Measurements from ENCODE around the gene PTCD2. TPM values are rescaled to one million over a fixed set of nuclear protein-coding genes. Genes with fewer than 3 reads are reported as not detected.

Gene PTCD2
- total and polyA plus RNA-seq, 8 donors, result 1.3 to 56.7 (median 2.6) TPM

GRCh38 chr5:72363166-72363802, 43.1 kb downstream of the PTCD2 start:
- no peak for DNase-seq
- Histone ChIP-seq H3K4me1 (peaks cover 0 to 14% (median 6%) of the 10 kb centered on the region in 4 donors), H3K36me3 (peaks cover 4 to 64% (median 37%) of the 10 kb centered on the region in 4 donors), H3K27ac (no peak overlapping the region), H3K4me3 (no peak overlapping the region), H3K27me3 (no peaks in the 10 kb centered on the region), H3K9me3 (no peaks in the 10 kb centered on the region)
- no peak for TF ChIP-seq POLR2A (IDR thresholded peaks at IDR 0.05)
- TF ChIP-seq EP300 (IDR thresholded peaks at IDR 0.05), result no peak
- no peak for TF ChIP-seq CTCF (IDR thresholded peaks at IDR 0.05)
- no peak for TF ChIP-seq POLR2AphosphoS5 (IDR thresholded peaks at IDR 0.05)
- 89 to 100% (median 98%) methylated on average over 1 of the region's 1 CpG for WGBS, 5 donors
- intact Hi-C loops (cut with DNase I; ENCODE audit: low total_unique reads), result loop anchor here (10.0 kb wide), 1 partner anchor 162 kb away; no protein-coding TSS in a partner anchor

GRCh38 chr5:72364171-72364570, 44.0 kb downstream of the PTCD2 start:
- intact Hi-C loops (cut with DNase I; ENCODE audit: low total_unique reads), result loop anchor here (10.0 kb wide), 1 partner anchor 161 kb away; no protein-coding TSS in a partner anchor
- Histone ChIP-seq H3K4me3 (no peak overlapping the region), H3K4me1 (peaks cover 0 to 14% (median 6%) of the 10 kb centered on the region in 4 donors), H3K36me3 (peaks cover 0 to 55% (median 29%) of the 10 kb centered on the region in 4 donors), H3K9me3 (no peaks in the 10 kb centered on the region), H3K27ac (no peak overlapping the region), H3K27me3 (no peaks in the 10 kb centered on the region)
- no peak for TF ChIP-seq POLR2AphosphoS5 (IDR thresholded peaks at IDR 0.05)
- no peak for TF ChIP-seq CTCF (IDR thresholded peaks at IDR 0.05)
- no peak for TF ChIP-seq POLR2A (IDR thresholded peaks at IDR 0.05)
- no peak for DNase-seq
- WGBS, 5 donors, result 92 to 100% (median 94%) methylated on average over 1 of the region's 1 CpG

GRCh38 chr5:72364951-72365350, 44.8 kb downstream of the PTCD2 start:
- TF ChIP-seq EP300 (IDR thresholded peaks at IDR 0.05) (no peak), POLR2AphosphoS5 (IDR thresholded peaks at IDR 0.05) (no peak), CTCF (IDR thresholded peaks at IDR 0.05) (no peak), POLR2A (IDR thresholded peaks at IDR 0.05) (no peak)
- H3K27ac ChIP-seq, result no peak overlapping the region
- intact Hi-C loops (cut with DNase I; ENCODE audit: low total_unique reads), result loop anchor here (10.0 kb wide), 1 partner anchor 160 kb away; no protein-coding TSS in a partner anchor
- 87 to 98% (median 95%) methylated on average over 4 of the region's 4 CpGs for WGBS, 5 donors
- H3K9me3 ChIP-seq, result no peaks in the 10 kb centered on the region
- no peaks in the 10 kb centered on the region for H3K27me3 ChIP-seq
- H3K36me3 ChIP-seq, result peaks cover 0 to 47% (median 21%) of the 10 kb centered on the region in 4 donors
- H3K4me1 ChIP-seq, result peaks cover 0 to 14% (median 6%) of the 10 kb centered on the region in 4 donors
- no peak for DNase-seq
- H3K4me3 ChIP-seq, result no peak overlapping the region

GRCh38 chr5:72366324-72366976, 46.3 kb downstream of the PTCD2 start:
- no peak overlapping the region for H3K4me3 ChIP-seq
- peaks cover 0 to 32% (median 9%) of the 10 kb centered on the region in 4 donors for H3K36me3 ChIP-seq
- TF ChIP-seq POLR2A (IDR thresholded peaks at IDR 0.05) (no peak), CTCF (IDR thresholded peaks at IDR 0.05) (peak in 5 of 7 experiments; percentile 54 to 76 (median 68)), POLR2AphosphoS5 (IDR thresholded peaks at IDR 0.05) (peak in 1 of 3 donors; percentile 74)
- no peaks in the 10 kb centered on the region for H3K9me3 ChIP-seq
- no peak overlapping the region for H3K27ac ChIP-seq
- DNase-seq, result peak; percentile 72 to 92
- H3K4me1 ChIP-seq, result peaks cover 0 to 14% (median 6%) of the 10 kb centered on the region in 4 donors
- intact Hi-C loops (cut with DNase I; ENCODE audit: low total_unique reads), result loop anchor here (10.0 kb wide), 1 partner anchor 158 kb away; no protein-coding TSS in a partner anchor
- 21 to 30% (median 28%) methylated on average over 7 of the region's 7 CpGs for WGBS, 5 donors
- no peaks in the 10 kb centered on the region for H3K27me3 ChIP-seq

Measured in stomach (tissue), 9 donors.